H9 (cell line): ENCODE measurements around the gene APPL2. TPM values are rescaled to one million over a fixed set of nuclear protein-coding genes. Genes with fewer than 3 reads are reported as not detected.
A peak's percentile ranks its signal among the peaks of the same experiment; 100 is the strongest.

Experiments
- DNase-seq: peaks from one replicate; pipeline ENCODE4 v3.0.0-alpha.2; 2017
- H2AFZ ChIP-seq: one replicate; pipeline ENCODE4 v1.6.1; 2013; ENCODE audit warnings: mild to moderate bottlenecking, low read length, control low read depth, moderate library complexity
- H2AK5ac ChIP-seq: 2 replicates; pipeline ENCODE4 v1.6.1; 2013; ENCODE audit warnings: low read length, control low read depth, mixed read lengths; ENCODE audit not compliant: insufficient read length
- H2BK120ac ChIP-seq: one replicate; pipeline ENCODE4 v1.6.1; 2013; ENCODE audit warnings: low read depth, mild to moderate bottlenecking, low read length, control low read depth, inconsistent platforms; ENCODE audit not compliant: poor library complexity, severe bottlenecking
- H2BK12ac ChIP-seq: 2 replicates; pipeline ENCODE4 v1.6.1; 2013; ENCODE audit warnings: low read length, control low read depth, mixed read lengths, low read depth; ENCODE audit not compliant: insufficient read length
- H2BK15ac ChIP-seq: 2 replicates; pipeline ENCODE4 v1.6.1; 2013; ENCODE audit warnings: low read depth, low read length, control low read depth
- H2BK20ac ChIP-seq: one replicate; pipeline ENCODE4 v1.6.1; 2013; ENCODE audit warnings: low read depth, mild to moderate bottlenecking, low read length, control low read depth, inconsistent platforms; ENCODE audit not compliant: poor library complexity, severe bottlenecking
- H2BK5ac ChIP-seq: 2 replicates; pipeline ENCODE4 v1.6.1; 2013; ENCODE audit warnings: low read length, control low read depth, mixed read lengths; ENCODE audit not compliant: insufficient read length
- H3K14ac ChIP-seq: 2 replicates; pipeline ENCODE4 v1.6.1; 2013; ENCODE audit warnings: low read length, control low read depth; ENCODE audit not compliant: insufficient read depth
- H3K18ac ChIP-seq: 2 replicates; pipeline ENCODE4 v1.6.1; 2013; ENCODE audit warnings: low read depth, mild to moderate bottlenecking, mixed read lengths, low read length, control low read depth; ENCODE audit not compliant: insufficient read length
- H3K23ac ChIP-seq: 2 replicates; pipeline ENCODE4 v1.6.1; 2013; ENCODE audit warnings: low read length, control low read depth, mixed read lengths, low read depth; ENCODE audit not compliant: insufficient read length
- H3K23me2 ChIP-seq: 2 replicates; pipeline ENCODE4 v1.6.1; 2013; ENCODE audit warnings: low read depth, mild to moderate bottlenecking, mixed read lengths, low read length, control low read depth; ENCODE audit not compliant: insufficient read length, poor library complexity, severe bottlenecking
- H3K27ac ChIP-seq: 2 replicates; pipeline ENCODE4 v1.5.1; 2013; ENCODE audit warnings: low read length, control low read depth, mixed read lengths, low read depth; ENCODE audit not compliant: insufficient read length
- H3K27me3 ChIP-seq: 2 replicates; pipeline ENCODE4 v1.6.1; 2013; ENCODE audit warnings: low read length, control low read depth, inconsistent platforms; ENCODE audit not compliant: insufficient read depth
- H3K4ac ChIP-seq: 2 replicates; pipeline ENCODE4 v1.6.1; 2013; ENCODE audit warnings: low read depth, mild to moderate bottlenecking, control low read depth, inconsistent platforms, low read length, moderate library complexity
- H3K4me1 ChIP-seq: 2 replicates; pipeline ENCODE4 v1.6.1; 2013; ENCODE audit warnings: low read length, control low read depth, inconsistent platforms; ENCODE audit not compliant: insufficient read depth
- H3K4me2 ChIP-seq: 2 replicates; pipeline ENCODE4 v1.6.1; 2013; ENCODE audit warnings: low read length, control low read depth, mixed read lengths; ENCODE audit not compliant: insufficient read length, insufficient read depth
- H3K56ac ChIP-seq: 2 replicates; pipeline ENCODE4 v1.6.1; 2013; ENCODE audit warnings: low read depth, mild to moderate bottlenecking, mixed read lengths, low read length, control low read depth; ENCODE audit not compliant: insufficient read length
- H3K79me1 ChIP-seq: 2 replicates; pipeline ENCODE4 v1.6.1; 2013; ENCODE audit warnings: low read depth, mild to moderate bottlenecking, moderate library complexity, low read length, control low read depth, inconsistent platforms; ENCODE audit not compliant: insufficient read depth, poor library complexity, severe bottlenecking
- H3K79me2 ChIP-seq: 2 replicates; pipeline ENCODE4 v1.6.1; 2013; ENCODE audit warnings: low read length, control low read depth, inconsistent platforms; ENCODE audit not compliant: insufficient read depth
- H3K9ac ChIP-seq: 2 replicates; pipeline ENCODE4 v1.6.1; 2013; ENCODE audit warnings: low read length, control low read depth, mixed read lengths; ENCODE audit not compliant: insufficient read length; ENCODE audit errors: extremely low read depth
- H3K9me3 ChIP-seq: one replicate; pipeline ENCODE4 v1.6.1; 2013; ENCODE audit warnings: low read depth, low read length, inconsistent platforms; ENCODE audit not compliant: control insufficient read depth
- H3T11ph ChIP-seq: one replicate; pipeline ENCODE4 v1.6.1; 2013; ENCODE audit warnings: mild to moderate bottlenecking, low read length, control low read depth, inconsistent platforms
- H4K20me1 ChIP-seq: one replicate; pipeline ENCODE4 v1.6.1; 2013; ENCODE audit not compliant: control insufficient read depth, insufficient read length, insufficient read depth
- H4K5ac ChIP-seq: 2 replicates; pipeline ENCODE4 v1.6.1; 2013; ENCODE audit warnings: low read depth, mild to moderate bottlenecking, mixed read lengths, low read length, control low read depth; ENCODE audit not compliant: insufficient read length
- H4K8ac ChIP-seq: replicated peaks from 2 replicates; pipeline ENCODE4 v1.6.1; 2013; ENCODE audit warnings: low read length, control low read depth, mixed read lengths, low read depth; ENCODE audit not compliant: insufficient read length
- H4K91ac ChIP-seq: 2 replicates; pipeline ENCODE4 v1.6.1; 2013; ENCODE audit warnings: low read depth, mild to moderate bottlenecking, moderate library complexity, mixed read lengths, low read length, control low read depth; ENCODE audit not compliant: insufficient read length
- H3K27ac Mint-ChIP-seq, 3 experiments: 2 replicates in 2 of 3; 3 replicates in 1 of 3; pipeline ENCODE4 v1.8.0; 2020 to 2021; ENCODE audit warnings: mixed read lengths in 3 of 3, mild to moderate bottlenecking in 1 of 3, moderate library complexity in 1 of 3
- H3K27me3 Mint-ChIP-seq: 2 replicates; pipeline ENCODE4 v1.8.0; 2021; ENCODE audit warnings: low read depth, mild to moderate bottlenecking, moderate library complexity, mixed read lengths
- H3K36me3 Mint-ChIP-seq, 3 experiments: 2 replicates in 2 of 3; 3 replicates in 1 of 3; pipeline ENCODE4 v1.8.0; 2020 to 2021; ENCODE audit warnings: low read depth in 3 of 3, mixed read lengths in 3 of 3; ENCODE audit not compliant: insufficient read depth in 1 of 3
- H3K4me1 Mint-ChIP-seq, 2 experiments: 2 replicates each; pipeline ENCODE4 v1.8.0; 2020; ENCODE audit warnings: mixed read lengths in 2 of 2
- H3K4me3 Mint-ChIP-seq, 2 experiments: 2 replicates in 1 of 2; 3 replicates in 1 of 2; pipeline ENCODE4 v1.8.0; 2020 to 2021; ENCODE audit warnings: mild to moderate bottlenecking in 2 of 2, mixed read lengths in 2 of 2, moderate library complexity in 1 of 2
- H3K9me3 Mint-ChIP-seq, 2 experiments: 2 replicates in 1 of 2; 3 replicates in 1 of 2; pipeline ENCODE4 v1.8.0; 2020; ENCODE audit warnings: mild to moderate bottlenecking in 2 of 2, mixed read lengths in 2 of 2, moderate library complexity in 1 of 2
- CTCF ChIP-seq: fragments of 200-600 bp; sonication (generic); conservative IDR thresholded peaks from 3 replicates; pipeline ENCODE4 v1.8.0; 2021; ENCODE audit warnings: antibody characterized with exemption, mild to moderate bottlenecking
- WGBS: extraction: QIAGEN DNeasy Blood & Tissue Kit; methylation state at CpG from one replicate; pipeline ENCODE4 v1.1.7; 2013; ENCODE audit warnings: missing lambda C conversion rate, low lambda C conversion rate, mixed read lengths; ENCODE audit not compliant: insufficient read length; ENCODE audit errors: extremely low coverage; 5-methylcytosine and 5-hydroxymethylcytosine counted together
- total RNA-seq: library from RNA; stranded (reverse); gene quantifications from 2 replicates; pipeline ENCODE4 v1.2.1, GENCODE V29; 2021

APPL2 gene
- total RNA-seq, 1 experiment from 2014 or later = 18.5 TPM

- H3K4me2 ChIP-seq = no peak overlapping the region
- H2BK120ac ChIP-seq = no peak overlapping the region
- no peak overlapping the region for H2AK5ac ChIP-seq
- H3K9ac ChIP-seq = no peak overlapping the region
- no peaks in the 10 kb centered on the region for H3K79me2 ChIP-seq
- DNase-seq = no peak
- Mint-ChIP-seq H3K27me3 (no peaks in the 10 kb centered on the region), H3K4me1 (peaks cover 6 to 11% of the 10 kb centered on the region in 2 experiments), H3K36me3 (peaks cover 9 to 22% (median 16%) of the 10 kb centered on the region in 3 experiments; a peak in 6 of 7 replicates), H3K9me3 (no peaks in the 10 kb centered on the region), H3K27ac (peak overlapping the region in 2 of 3 experiments; percentile 81 to 82; a peak in 5 of 7 replicates), H3K4me3 (no peak overlapping the region; a peak in 1 of 5 replicates)
- H2AFZ ChIP-seq = no peak overlapping the region
- H3K4ac ChIP-seq = no peak overlapping the region
- no peak overlapping the region; the same call in 1 of the 2 replicates for H3K14ac ChIP-seq
- H3K23me2 ChIP-seq = no peaks in the 10 kb centered on the region
- H3K27ac ChIP-seq = no peak overlapping the region
- no peak overlapping the region for H3K56ac ChIP-seq
- no peak overlapping the region for H4K91ac ChIP-seq
- no peaks in the 10 kb centered on the region for H4K20me1 ChIP-seq
- WGBS = no CpG with 5 or more reads among the region's 19 CpGs
- no peaks in the 10 kb centered on the region for H3K79me1 ChIP-seq
- H3K4me1 ChIP-seq = no peaks in the 10 kb centered on the region
- H3K27me3 ChIP-seq = no peaks in the 10 kb centered on the region
- no peak overlapping the region for H3K23ac ChIP-seq
- H4K8ac ChIP-seq = no peak overlapping the region
- H2BK20ac ChIP-seq = no peak overlapping the region
- no peak overlapping the region for H2BK5ac ChIP-seq
- no peaks in the 10 kb centered on the region for H3K9me3 ChIP-seq
- H3T11ph ChIP-seq = no peak overlapping the region
- H2BK15ac ChIP-seq = no peak overlapping the region
- H2BK12ac ChIP-seq = no peak overlapping the region
- H3K18ac ChIP-seq = no peak overlapping the region
- TF ChIP-seq CTCF = no peak
- no peak overlapping the region for H4K5ac ChIP-seq
Observed at GRCh38 chr12:105221583-105222283, 14.2 kb downstream of the APPL2 start.
